Body of pancreas (tissue), 4 donors: ENCODE results near the gene DDR1. TPM values are rescaled to one million over a fixed set of nuclear protein-coding genes. Genes with fewer than 3 reads are reported as not detected.

Experiments
- ATAC-seq: fragments of 150-250 bp; one replicate; pipeline ENCODE4 v1.9.1; 2016
- DNase-seq, 4 donors: peaks; one replicate each; pipeline ENCODE4 v3.0.0-alpha.2; 2019
- H3K27ac ChIP-seq, 4 donors: fragments of 200-600 bp; sonication (generic); 1 replicate in 3 of 4; 2 replicates in 1 of 4; pipeline versions ENCODE4 v1.5.1 to v1.6.1; 2016 to 2019; ENCODE audit warnings: mild to moderate bottlenecking in 1 of 4, mixed read lengths in 1 of 4, moderate library complexity in 1 of 4
- H3K27me3 ChIP-seq, 2 donors: fragments of 200-600 bp; sonication (generic); one replicate each; pipeline ENCODE4 v1.6.0; 2016; ENCODE audit warnings: mild to moderate bottlenecking in 1 of 2
- H3K36me3 ChIP-seq, 2 donors: fragments of 200-600 bp; sonication (generic); replicated peaks in 1 of 2; 2 replicates each; pipeline ENCODE4 v1.5.1; 2016; ENCODE audit warnings: low read depth in 2 of 2; ENCODE audit not compliant: insufficient read depth in 1 of 2
- H3K4me1 ChIP-seq: fragments of 200-600 bp; sonication (generic); one replicate; pipeline ENCODE4 v1.6.0; 2016
- H3K4me3 ChIP-seq, 2 donors: fragments of 200-600 bp; sonication (generic); 1 replicate in 1 of 2; 2 replicates in 1 of 2; pipeline ENCODE4 v1.5.1; 2016 to 2019
- H3K9me3 ChIP-seq, 3 donors: fragments of 200-600 bp; sonication (generic); 1 replicate in 2 of 3; 2 replicates in 1 of 3; pipeline ENCODE4 v1.5.1; 2016
- CTCF ChIP-seq, 7 experiments: fragments of 450-650 bp in 4 of 7; fragments of 200-600 bp in 3 of 7; sonication (generic) in 3 of 7; IDR thresholded peaks; one replicate each; pipeline ENCODE4 v1.5.1; 2016 to 2019; ENCODE audit warnings: antibody characterized with exemption in 7 of 7
- POLR2A ChIP-seq, 3 donors: fragments of 450-650 bp; IDR thresholded peaks; one replicate each; pipeline ENCODE4 v1.6.1; 2016; ENCODE audit warnings: antibody characterized with exemption in 3 of 3, mild to moderate bottlenecking in 2 of 3
- WGBS, 2 donors: methylation state at CpG; one replicate each; pipeline ENCODE4 v1.1.5; 2017; 5-methylcytosine and 5-hydroxymethylcytosine counted together
- intact Hi-C: fragments of 100-400 bp; cut with DNase I; formaldehyde crosslinking; loops from one replicate; pipeline ENCODE4 v1.15.1; 2023
- total RNA-seq, 2 donors: library from RNA; depleted of rRNA; stranded (reverse); fragments of >200 nt; gene quantifications; one replicate each; pipeline ENCODE4 v1.1.0, GENCODE V29; 2016

The DDR1 gene
- total RNA-seq, 2 donors from 2014 or later, result 90.3 to 97.3 TPM

DNA sequence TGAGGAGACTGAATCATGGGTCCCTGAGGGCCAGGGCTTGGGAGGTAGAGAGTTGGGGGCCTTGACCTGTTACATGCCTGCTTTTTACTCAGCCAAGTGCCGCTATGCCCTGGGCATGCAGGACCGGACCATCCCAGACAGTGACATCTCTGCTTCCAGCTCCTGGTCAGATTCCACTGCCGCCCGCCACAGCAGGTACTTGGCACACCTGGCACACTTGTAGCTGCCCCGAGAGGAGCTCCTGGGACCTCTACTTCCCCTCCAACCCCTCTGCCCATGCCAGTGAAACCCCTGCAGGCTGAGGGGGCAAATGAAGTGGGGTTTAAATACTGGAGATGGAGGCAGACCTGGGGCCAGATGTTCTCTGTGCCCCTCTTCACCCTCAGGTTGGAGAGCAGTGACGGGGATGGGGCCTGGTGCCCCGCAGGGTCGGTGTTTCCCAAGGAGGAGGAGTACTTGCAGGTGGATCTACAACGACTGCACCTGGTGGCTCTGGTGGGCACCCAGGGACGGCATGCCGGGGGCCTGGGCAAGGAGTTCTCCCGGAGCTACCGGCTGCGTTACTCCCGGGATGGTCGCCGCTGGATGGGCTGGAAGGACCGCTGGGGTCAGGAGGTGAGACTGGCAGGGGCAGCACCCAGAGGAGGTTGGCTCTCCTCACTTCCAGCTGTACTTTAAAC lies 4.6 kb downstream of the DDR1 start:
- ATAC-seq, result no peak
- Histone ChIP-seq H3K9me3 (no peaks in the 10 kb centered on the region), H3K27me3 (no peaks in the 10 kb centered on the region), H3K4me1 (peaks cover 37% of the 10 kb centered on the region), H3K4me3 (no peak overlapping the region), H3K36me3 (peaks cover 22 to 26% of the 10 kb centered on the region in 2 donors), H3K27ac (no peak overlapping the region)
- DNase-seq, result no peak
- 83 to 88% methylated on average over 5 to 18 of the region's 18 CpGs for WGBS, 2 donors
- TF ChIP-seq CTCF (IDR thresholded peaks at IDR 0.05) (no peak), POLR2A (IDR thresholded peaks at IDR 0.05) (no peak)
- intact Hi-C loops, result no loop called here

- intact Hi-C loops, result no loop called here
- DNase-seq (no peak), ATAC-seq (no peak)
- no peaks in the 10 kb centered on the region for H3K27me3 ChIP-seq
- 60 to 63% methylated on average over 4 of the region's 4 CpGs for WGBS, 2 donors
- TF ChIP-seq POLR2A (IDR thresholded peaks at IDR 0.05) (no peak), CTCF (IDR thresholded peaks at IDR 0.05) (no peak)
- no peaks in the 10 kb centered on the region for H3K9me3 ChIP-seq
- H3K4me1 ChIP-seq, result peaks cover 37% of the 10 kb centered on the region
- H3K36me3 ChIP-seq, result peaks cover 22 to 26% of the 10 kb centered on the region in 2 donors
- H3K4me3 ChIP-seq, result no peak overlapping the region
- H3K27ac ChIP-seq, result no peak overlapping the region
These were observed 5.2 kb downstream of the DDR1 start for GRCh38 chr6:30889496-30889885.

DNA sequence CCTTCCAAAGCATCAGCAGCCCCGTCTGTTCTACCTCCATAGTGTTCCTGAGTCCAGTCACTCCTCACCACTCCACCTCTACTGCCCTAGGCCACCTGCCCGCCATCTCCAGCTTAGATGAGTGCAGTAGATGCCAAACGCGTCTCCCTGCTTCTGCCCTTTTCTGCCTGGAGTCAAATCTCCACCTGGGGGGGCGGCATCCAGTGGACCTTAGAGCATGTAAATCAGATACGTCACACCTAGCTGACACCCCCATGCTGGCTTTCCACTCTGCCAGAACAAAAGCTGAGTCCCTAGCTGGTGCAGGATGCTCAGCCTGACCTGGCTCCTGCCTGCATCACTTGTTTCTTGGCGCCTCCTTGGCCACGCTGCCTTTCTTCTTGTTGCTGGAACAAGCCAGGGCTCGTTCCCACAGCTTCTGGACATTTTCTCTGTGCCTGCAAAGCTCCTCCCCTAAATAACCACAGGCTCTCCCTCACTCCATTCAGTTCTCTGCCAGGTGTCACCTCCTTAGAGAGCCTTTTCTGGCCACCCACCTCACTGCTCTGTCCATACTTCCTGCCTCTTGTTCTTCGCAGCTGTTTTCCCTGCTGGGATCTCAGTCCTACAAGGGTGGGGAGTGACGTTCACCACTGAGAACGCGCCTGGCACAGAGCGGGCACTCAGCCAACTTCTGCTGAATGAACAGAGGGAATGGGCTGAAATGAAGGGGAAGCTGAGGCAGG lies 5.8 kb downstream of the DDR1 start:
- TF ChIP-seq POLR2A (IDR thresholded peaks at IDR 0.05) (no peak), CTCF (IDR thresholded peaks at IDR 0.05) (no peak)
- 84% methylated on average over 14 of the region's 14 CpGs for WGBS, 2 donors
- Histone ChIP-seq H3K4me1 (peaks cover 32% of the 10 kb centered on the region), H3K27me3 (no peaks in the 10 kb centered on the region), H3K36me3 (peaks cover 26 to 27% of the 10 kb centered on the region in 2 donors), H3K27ac (no peak overlapping the region), H3K9me3 (no peaks in the 10 kb centered on the region), H3K4me3 (no peak overlapping the region)
- ATAC-seq (no peak), DNase-seq (no peak)
- intact Hi-C loops, result no loop called here

DNA sequence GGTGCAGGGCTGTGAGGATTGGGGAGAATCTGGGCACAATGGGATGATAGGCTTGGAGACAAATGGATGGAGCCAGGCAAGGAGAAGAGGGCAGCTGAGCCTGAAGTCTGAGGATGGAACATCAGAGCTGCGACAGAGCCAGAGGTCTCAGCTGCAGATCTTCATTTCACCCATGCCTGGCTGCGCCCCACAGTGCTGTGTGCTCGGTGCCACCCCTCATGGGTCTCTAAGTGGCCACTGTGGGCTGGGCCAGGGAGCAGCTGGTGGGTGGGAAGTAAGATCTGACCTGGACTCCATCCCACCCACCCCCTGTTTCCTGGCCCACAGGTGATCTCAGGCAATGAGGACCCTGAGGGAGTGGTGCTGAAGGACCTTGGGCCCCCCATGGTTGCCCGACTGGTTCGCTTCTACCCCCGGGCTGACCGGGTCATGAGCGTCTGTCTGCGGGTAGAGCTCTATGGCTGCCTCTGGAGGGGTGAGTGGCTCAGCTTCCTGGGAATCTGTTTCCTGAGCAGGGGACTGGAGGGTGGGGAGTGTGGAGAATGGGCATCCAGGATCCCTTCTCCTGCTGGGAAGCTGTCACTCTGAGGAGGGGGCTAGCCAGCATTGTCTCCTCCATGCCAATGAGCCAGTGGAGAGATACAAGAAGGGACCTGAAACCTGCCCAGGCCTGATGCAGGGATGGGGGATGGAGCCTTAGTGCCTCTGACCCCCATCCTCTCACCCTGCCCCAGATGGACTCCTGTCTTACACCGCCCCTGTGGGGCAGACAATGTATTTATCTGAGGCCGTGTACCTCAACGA lies 6.5 kb downstream of the DDR1 start:
- Histone ChIP-seq H3K36me3 (peaks cover 26 to 28% of the 10 kb centered on the region in 2 donors), H3K4me3 (no peak overlapping the region), H3K9me3 (no peaks in the 10 kb centered on the region), H3K27me3 (no peaks in the 10 kb centered on the region), H3K4me1 (peaks cover 25% of the 10 kb centered on the region), H3K27ac (no peak overlapping the region)
- DNase-seq (peak in 1 of 4 donors; percentile 7), ATAC-seq (no peak)
- 67 to 82% methylated on average over 4 to 12 of the region's 12 CpGs for WGBS, 2 donors
- no peak for TF ChIP-seq CTCF (IDR thresholded peaks at IDR 0.05)
- no peak for TF ChIP-seq POLR2A (IDR thresholded peaks at IDR 0.05)
- intact Hi-C loops, result no loop called here
